ENCODE measurements around the gene MYO18A.

MYO18A gene

DNA sequence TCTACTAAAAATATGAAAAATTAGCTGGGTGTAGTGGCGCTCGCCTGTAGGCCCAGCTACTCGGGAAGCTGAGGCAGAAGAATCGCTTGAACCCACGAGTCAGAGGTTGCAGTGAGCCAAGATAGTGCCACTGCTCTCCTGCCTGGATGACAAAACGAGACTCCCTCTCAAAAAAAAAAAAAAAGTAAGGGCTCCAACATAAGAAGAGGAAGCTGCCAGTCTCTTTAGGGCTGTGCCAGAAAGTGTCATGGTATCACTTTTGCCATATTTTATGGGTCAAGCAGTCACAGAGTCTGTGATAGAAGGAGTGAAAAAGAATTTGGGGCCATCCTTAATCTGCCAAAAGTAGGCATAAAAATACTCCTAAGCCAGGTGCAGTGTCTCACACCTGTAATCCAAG, 138.6 kb downstream of the MYO18A start:
- no peak for DNase-seq (ENCODE audit: low read depth)

GRCh38 chr17:29041091-29041490, 139.1 kb downstream of the MYO18A start:
- H3K4me3 ChIP-seq (replicated peaks; ENCODE audit: low read depth, low read length): no peak overlapping the region
- DNase-seq (ENCODE audit: low read depth): no peak
- TF ChIP-seq, protein P1, sequence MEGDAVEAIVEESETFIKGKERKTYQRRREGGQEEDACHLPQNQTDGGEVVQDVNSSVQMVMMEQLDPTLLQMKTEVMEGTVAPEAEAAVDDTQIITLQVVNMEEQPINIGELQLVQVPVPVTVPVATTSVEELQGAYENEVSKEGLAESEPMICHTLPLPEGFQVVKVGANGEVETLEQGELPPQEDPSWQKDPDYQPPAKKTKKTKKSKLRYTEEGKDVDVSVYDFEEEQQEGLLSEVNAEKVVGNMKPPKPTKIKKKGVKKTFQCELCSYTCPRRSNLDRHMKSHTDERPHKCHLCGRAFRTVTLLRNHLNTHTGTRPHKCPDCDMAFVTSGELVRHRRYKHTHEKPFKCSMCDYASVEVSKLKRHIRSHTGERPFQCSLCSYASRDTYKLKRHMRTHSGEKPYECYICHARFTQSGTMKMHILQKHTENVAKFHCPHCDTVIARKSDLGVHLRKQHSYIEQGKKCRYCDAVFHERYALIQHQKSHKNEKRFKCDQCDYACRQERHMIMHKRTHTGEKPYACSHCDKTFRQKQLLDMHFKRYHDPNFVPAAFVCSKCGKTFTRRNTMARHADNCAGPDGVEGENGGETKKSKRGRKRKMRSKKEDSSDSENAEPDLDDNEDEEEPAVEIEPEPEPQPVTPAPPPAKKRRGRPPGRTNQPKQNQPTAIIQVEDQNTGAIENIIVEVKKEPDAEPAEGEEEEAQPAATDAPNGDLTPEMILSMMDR (IDR thresholded peaks at IDR 0.05; ENCODE audit: low read length, missing control alignments): no peak

More for the DNA sequence above, 138.6 kb downstream of the MYO18A start:
- H3K4me3 ChIP-seq (replicated peaks; ENCODE audit: low read depth, low read length): no peak overlapping the region
- TF ChIP-seq, protein P1 (IDR thresholded peaks at IDR 0.05; ENCODE audit: low read length, missing control alignments): no peak

DNA sequence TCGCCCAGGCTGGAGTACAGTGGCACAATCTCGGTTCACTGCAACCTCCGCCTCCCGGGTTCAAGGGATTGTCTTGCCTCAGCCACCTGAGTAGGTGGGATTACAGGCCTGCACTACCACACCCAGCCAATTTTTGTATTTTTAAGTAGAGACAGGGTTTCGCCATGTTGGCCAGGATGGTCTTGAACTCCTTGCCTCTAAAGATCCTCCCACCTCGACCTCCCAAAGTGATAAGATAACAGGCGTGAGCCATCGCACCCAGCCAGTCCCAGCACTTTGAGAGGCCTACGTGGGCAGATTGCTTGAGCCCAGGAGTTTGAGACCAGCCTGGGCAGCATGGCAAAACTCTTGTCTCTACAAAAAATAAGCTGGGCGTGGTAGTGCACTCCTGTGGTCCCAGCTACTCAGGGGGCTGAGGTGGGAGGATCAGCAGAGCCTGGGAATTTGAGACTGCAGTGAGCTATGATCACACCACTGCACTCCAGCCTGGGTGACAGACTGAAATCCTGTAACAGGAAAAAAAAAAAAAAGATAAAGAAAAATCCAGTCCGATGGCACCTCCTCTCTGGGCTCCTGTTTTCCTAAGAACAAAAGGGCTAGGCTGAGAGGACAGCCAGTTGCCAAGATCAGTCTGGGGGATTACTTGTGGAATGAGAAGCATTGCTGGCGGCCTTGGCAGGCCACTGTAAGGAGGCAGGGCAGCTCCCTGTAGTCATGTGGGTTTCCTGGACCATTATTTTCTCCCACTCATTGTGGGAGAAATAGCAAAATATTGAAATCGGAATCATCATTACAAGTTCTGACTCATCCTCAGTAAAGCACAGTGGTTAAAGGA, 140.2 kb downstream of the MYO18A start:
- no peak overlapping the region for H3K4me3 ChIP-seq (replicated peaks; ENCODE audit: low read depth, low read length)
- peak; percentile 95 for DNase-seq (ENCODE audit: low read depth)
- TF ChIP-seq, protein P1 (IDR thresholded peaks at IDR 0.05; ENCODE audit: low read length, missing control alignments): no peak

DNA sequence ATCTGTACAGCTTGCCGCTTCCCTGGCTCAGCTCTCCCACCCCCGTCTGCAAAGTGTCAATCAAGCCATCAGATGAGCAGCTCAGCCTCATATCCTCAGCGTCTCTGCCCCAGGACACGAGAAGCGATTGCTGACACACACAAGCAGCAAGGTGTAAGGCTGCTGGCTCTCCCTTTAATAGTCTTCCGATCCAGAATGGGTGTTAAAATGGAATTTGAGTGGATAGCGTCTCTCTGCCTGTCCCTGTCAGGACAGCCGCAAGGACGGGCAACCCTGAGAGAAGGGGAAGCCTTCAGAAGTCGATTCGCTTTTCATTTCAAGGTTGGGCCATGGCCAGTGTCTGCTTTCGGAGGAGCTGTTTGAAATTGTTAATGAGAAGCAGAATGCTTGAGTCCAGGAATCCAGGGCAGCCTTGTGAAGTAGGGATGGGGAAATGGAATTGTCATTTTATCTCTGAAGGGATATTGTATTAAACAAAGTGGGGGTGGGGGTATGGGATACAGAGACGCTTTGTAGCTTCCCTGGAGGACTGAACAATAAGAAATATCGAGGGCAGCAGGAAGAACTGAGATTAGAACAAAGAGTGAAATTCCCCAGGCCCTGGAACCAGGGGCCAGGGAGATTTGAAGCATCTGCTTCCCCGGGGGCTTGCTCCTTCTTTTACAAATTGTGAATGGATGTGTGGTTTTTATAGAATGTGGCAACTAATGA, 142.0 kb downstream of the MYO18A start:
- no peak for DNase-seq (ENCODE audit: low read depth)
- TF ChIP-seq, protein P1 (IDR thresholded peaks at IDR 0.05; ENCODE audit: low read length, missing control alignments): no peak
- no peak overlapping the region for H3K4me3 ChIP-seq (replicated peaks; ENCODE audit: low read depth, low read length)

DNA sequence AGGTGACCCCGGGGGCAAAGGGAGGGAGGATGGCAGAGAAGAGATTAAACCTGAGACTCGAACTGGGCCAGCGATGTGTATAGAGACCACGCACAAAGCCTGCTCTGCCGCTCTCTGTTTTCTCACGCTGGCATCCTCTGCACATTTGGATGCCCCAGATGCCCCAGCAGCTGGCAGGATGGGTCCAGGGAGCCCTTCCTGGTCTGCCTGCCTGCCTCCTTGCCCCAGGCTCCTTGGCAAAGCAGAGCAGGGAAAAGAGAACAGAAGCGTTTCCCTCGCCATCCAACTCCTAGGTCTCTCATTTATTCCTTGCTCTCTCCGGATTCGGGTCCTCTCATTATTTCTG, 142.5 kb downstream of the MYO18A start:
- TF ChIP-seq, protein P1 (IDR thresholded peaks at IDR 0.05; ENCODE audit: low read length, missing control alignments): no peak
- H3K4me3 ChIP-seq (replicated peaks; ENCODE audit: low read depth, low read length): no peak overlapping the region
- DNase-seq (ENCODE audit: low read depth): no peak

GRCh38 chr17:29036584-29036983, 143.6 kb downstream of the MYO18A start:
- no peak overlapping the region for H3K4me3 ChIP-seq (replicated peaks; ENCODE audit: low read depth, low read length)
- DNase-seq (ENCODE audit: low read depth): no peak
- TF ChIP-seq, protein P1 (IDR thresholded peaks at IDR 0.05; ENCODE audit: low read length, missing control alignments): no peak
